ENCODE measurements around the gene CXADR. TPM values are rescaled to one million over a fixed set of nuclear protein-coding genes. Genes with fewer than 3 reads are reported as not detected.

Gene CXADR
- total RNA-seq, 2 experiments from 2014 or later = 6.3 to 6.6 TPM

DNA sequence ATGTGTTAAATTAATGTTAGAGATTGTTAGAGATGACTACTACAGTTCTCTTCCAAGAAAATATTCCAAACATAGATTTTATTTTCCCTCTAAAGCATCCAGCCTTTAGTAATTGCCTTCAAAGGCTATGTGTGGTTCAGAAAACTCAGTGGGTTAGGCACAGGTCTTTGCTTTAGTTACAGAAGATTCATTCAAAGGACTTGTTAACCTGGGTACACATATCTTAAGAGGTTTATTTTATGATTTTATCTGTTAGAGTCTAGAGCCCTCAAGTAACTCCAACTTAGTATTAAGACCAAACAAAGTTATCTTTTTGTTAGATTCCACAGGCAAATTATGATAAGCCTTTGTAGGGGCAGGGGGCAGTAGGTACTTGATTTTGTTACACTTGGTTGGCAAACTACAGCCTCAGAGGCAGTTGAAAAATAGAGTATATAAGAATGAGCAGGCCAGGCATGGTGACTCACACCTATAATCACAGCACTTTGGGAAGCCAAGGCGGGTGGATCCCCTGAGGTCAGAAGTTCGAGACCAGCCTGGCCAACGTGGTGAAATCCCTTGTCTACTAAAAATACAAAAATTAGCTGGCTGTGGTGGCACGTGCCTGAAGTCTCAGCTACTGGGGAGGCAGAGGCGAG is 37.9 kb downstream of the CXADR start:
- H3K4me3 ChIP-seq (ENCODE audit: low read depth, low read length, poor library complexity, severe bottlenecking) = no peak overlapping the region
- H3K9me3 ChIP-seq (ENCODE audit: low read length) = no peaks in the 10 kb centered on the region
- no peaks in the 10 kb centered on the region for H3K79me2 ChIP-seq (ENCODE audit: insufficient read depth, low read depth, low read length)
- peaks cover 38% of the 10 kb centered on the region for H3K36me3 ChIP-seq (ENCODE audit: insufficient read depth, low read length)
- H2AFZ ChIP-seq (ENCODE audit: low read length) = no peak overlapping the region
- peaks cover 4% of the 10 kb centered on the region for H3K4me1 ChIP-seq (ENCODE audit: insufficient read depth, low read length, poor library complexity, severe bottlenecking)
- H4K20me1 ChIP-seq (ENCODE audit: insufficient read depth, low read length) = no peaks in the 10 kb centered on the region
- BruUV-seq (replicated peaks) = no TSS peak
- ChIA-PET POLR2A (no interaction called here), CTCF (ENCODE audit: unreplicated experiment) (no interaction called here)
- H3K9me2 ChIP-seq (ENCODE audit: insufficient read depth, low read length) = no peaks in the 10 kb centered on the region
- no peak overlapping the region for H3K4me2 ChIP-seq (ENCODE audit: low read length)
- intact Hi-C loops (cut with micrococcal nuclease; ENCODE audit: unreplicated experiment) = no loop called here
- DNase-seq (ENCODE audit: low spot score) = no peak
- TF ChIP-seq, protein P1, sequence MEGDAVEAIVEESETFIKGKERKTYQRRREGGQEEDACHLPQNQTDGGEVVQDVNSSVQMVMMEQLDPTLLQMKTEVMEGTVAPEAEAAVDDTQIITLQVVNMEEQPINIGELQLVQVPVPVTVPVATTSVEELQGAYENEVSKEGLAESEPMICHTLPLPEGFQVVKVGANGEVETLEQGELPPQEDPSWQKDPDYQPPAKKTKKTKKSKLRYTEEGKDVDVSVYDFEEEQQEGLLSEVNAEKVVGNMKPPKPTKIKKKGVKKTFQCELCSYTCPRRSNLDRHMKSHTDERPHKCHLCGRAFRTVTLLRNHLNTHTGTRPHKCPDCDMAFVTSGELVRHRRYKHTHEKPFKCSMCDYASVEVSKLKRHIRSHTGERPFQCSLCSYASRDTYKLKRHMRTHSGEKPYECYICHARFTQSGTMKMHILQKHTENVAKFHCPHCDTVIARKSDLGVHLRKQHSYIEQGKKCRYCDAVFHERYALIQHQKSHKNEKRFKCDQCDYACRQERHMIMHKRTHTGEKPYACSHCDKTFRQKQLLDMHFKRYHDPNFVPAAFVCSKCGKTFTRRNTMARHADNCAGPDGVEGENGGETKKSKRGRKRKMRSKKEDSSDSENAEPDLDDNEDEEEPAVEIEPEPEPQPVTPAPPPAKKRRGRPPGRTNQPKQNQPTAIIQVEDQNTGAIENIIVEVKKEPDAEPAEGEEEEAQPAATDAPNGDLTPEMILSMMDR (conservative IDR thresholded peaks at IDR 0.05; ENCODE audit: low read length) = no peak
- no peak for TF ChIP-seq EZH2phosphoT487 (IDR thresholded peaks at IDR 0.05; ENCODE audit: borderline replicate concordance, low read depth, low read length)
- H3K27ac ChIP-seq (ENCODE audit: low read depth, low read length, poor library complexity, severe bottlenecking) = no peak overlapping the region

DNA sequence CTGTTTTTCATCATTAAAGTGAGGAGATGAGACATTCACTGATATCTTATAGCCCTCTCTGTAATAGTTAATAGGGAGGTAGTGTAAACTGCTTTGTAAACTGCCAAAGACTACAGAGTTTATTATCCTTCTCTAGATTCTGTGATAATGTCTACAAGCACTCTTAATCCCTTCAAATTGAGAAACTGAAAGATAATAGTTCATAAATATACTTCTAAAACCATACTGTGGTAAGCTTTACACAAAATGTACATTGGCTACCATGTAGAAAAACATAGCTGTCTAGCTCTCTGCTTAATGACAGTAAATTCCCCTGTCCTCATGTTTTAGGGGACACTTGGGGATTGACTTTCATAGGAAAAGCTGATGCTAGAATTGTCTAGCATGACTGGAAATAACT is 39.6 kb downstream of the CXADR start:
- H3K4me3 ChIP-seq (ENCODE audit: low read depth, low read length, poor library complexity, severe bottlenecking) = no peak overlapping the region
- BruUV-seq (replicated peaks) = no TSS peak
- H3K79me2 ChIP-seq (ENCODE audit: insufficient read depth, low read depth, low read length) = no peaks in the 10 kb centered on the region
- TF ChIP-seq, protein P1 (conservative IDR thresholded peaks at IDR 0.05; ENCODE audit: low read length) = no peak
- no peak for TF ChIP-seq EZH2phosphoT487 (IDR thresholded peaks at IDR 0.05; ENCODE audit: borderline replicate concordance, low read depth, low read length)
- no peaks in the 10 kb centered on the region for H4K20me1 ChIP-seq (ENCODE audit: insufficient read depth, low read length)
- CTCF ChIA-PET (ENCODE audit: unreplicated experiment) = interaction anchor here (1.5 kb wide), 1 partner anchor 164 kb away, joined by 5 read pairs; no protein-coding TSS in a partner anchor
- intact Hi-C loops (cut with micrococcal nuclease; ENCODE audit: unreplicated experiment) = no loop called here
- POLR2A ChIA-PET = interaction anchor here (0.5 to 1.6 kb wide), 8 partner anchors 10 to 164 kb away, joined by 3 to 5 read pairs (median 3); no protein-coding TSS in a partner anchor
- H3K36me3 ChIP-seq (ENCODE audit: insufficient read depth, low read length) = peaks cover 30% of the 10 kb centered on the region
- H3K27ac ChIP-seq (ENCODE audit: low read depth, low read length, poor library complexity, severe bottlenecking) = no peak overlapping the region
- no peak for DNase-seq (ENCODE audit: low spot score)
- no peaks in the 10 kb centered on the region for H3K9me2 ChIP-seq (ENCODE audit: insufficient read depth, low read length)
- H2AFZ ChIP-seq (ENCODE audit: low read length) = no peak overlapping the region
- no peak overlapping the region for H3K4me2 ChIP-seq (ENCODE audit: low read length)
- H3K4me1 ChIP-seq (ENCODE audit: insufficient read depth, low read length, poor library complexity, severe bottlenecking) = peaks cover 4% of the 10 kb centered on the region
- no peaks in the 10 kb centered on the region for H3K9me3 ChIP-seq (ENCODE audit: low read length)

DNA sequence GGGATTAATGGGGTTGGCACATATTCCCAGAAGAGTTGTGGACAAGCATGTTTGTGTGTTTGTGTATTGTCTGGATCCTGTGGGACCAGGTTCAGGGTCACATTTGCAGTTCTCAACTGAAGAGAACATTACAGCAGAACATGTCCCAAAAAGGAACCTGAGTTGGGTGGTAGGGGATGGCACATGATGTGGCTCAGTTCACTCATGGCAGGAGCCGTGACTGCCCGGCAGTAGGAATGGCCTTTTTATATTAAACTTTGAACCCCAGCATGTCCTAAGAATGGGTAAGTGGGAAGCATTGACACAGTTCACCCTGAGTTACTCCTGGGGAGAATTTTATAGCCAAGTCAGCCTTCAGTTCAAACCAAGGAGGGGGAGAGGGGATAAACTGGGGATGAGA is 41.3 kb downstream of the CXADR start:
- intact Hi-C loops (cut with micrococcal nuclease; ENCODE audit: unreplicated experiment) = loop anchor here (1.0 kb wide), 1 partner anchor 167 kb away; no protein-coding TSS in a partner anchor
- H3K27ac ChIP-seq (ENCODE audit: low read depth, low read length, poor library complexity, severe bottlenecking) = no peak overlapping the region
- H3K9me3 ChIP-seq (ENCODE audit: low read length) = no peaks in the 10 kb centered on the region
- no peak for DNase-seq (ENCODE audit: low spot score)
- ChIA-PET POLR2A (interaction anchor here (0.6 to 1.4 kb wide), 10 partner anchors 15 to 167 kb away, joined by 3 to 9 read pairs (median 4); no protein-coding TSS in a partner anchor), CTCF (ENCODE audit: unreplicated experiment) (interaction anchor here (0.6 to 1.7 kb wide), 4 partner anchors 16 to 168 kb away, joined by 3 to 13 read pairs (median 8); no protein-coding TSS in a partner anchor)
- no peaks in the 10 kb centered on the region for H3K9me2 ChIP-seq (ENCODE audit: insufficient read depth, low read length)
- H3K4me3 ChIP-seq (ENCODE audit: low read depth, low read length, poor library complexity, severe bottlenecking) = no peak overlapping the region
- no TSS peak for BruUV-seq (replicated peaks)
- no peak overlapping the region for H2AFZ ChIP-seq (ENCODE audit: low read length)
- TF ChIP-seq, protein P1 (conservative IDR thresholded peaks at IDR 0.05; ENCODE audit: low read length) = no peak
- no peak for TF ChIP-seq EZH2phosphoT487 (IDR thresholded peaks at IDR 0.05; ENCODE audit: borderline replicate concordance, low read depth, low read length)
- H3K36me3 ChIP-seq (ENCODE audit: insufficient read depth, low read length) = peaks cover 19% of the 10 kb centered on the region
- no peak overlapping the region for H3K4me2 ChIP-seq (ENCODE audit: low read length)
- H4K20me1 ChIP-seq (ENCODE audit: insufficient read depth, low read length) = no peaks in the 10 kb centered on the region
- no peaks in the 10 kb centered on the region for H3K79me2 ChIP-seq (ENCODE audit: insufficient read depth, low read depth, low read length)
- H3K4me1 ChIP-seq (ENCODE audit: insufficient read depth, low read length, poor library complexity, severe bottlenecking) = peaks cover 4% of the 10 kb centered on the region

Measured in OCI-LY7 (cell line).